ENCODE results near the gene TFCP2L1.

Gene TFCP2L1

GRCh38 chr2:121245120-121245820 is 39.7 kb downstream of the TFCP2L1 start:
- H3K27ac Mint-ChIP-seq, result no peak overlapping the region

GRCh38 chr2:121244616-121245015 is 40.4 kb downstream of the TFCP2L1 start:
- Mint-ChIP-seq H3K9me3 (no peaks in the 10 kb centered on the region), H3K27ac (no peak overlapping the region), H3K36me3 (ENCODE audit: low read depth) (no peaks in the 10 kb centered on the region), H3K27me3 (ENCODE audit: low read depth) (peaks cover 36% of the 10 kb centered on the region), H3K4me1 (peaks cover 5% of the 10 kb centered on the region), H3K4me3 (no peak overlapping the region)
- no peak for TF ChIP-seq CTCF (IDR thresholded peaks at IDR 0.05; ENCODE audit: unreplicated experiment in 3 of 3)

More at GRCh38 chr2:121245120-121245820, 39.7 kb downstream of the TFCP2L1 start:
- Mint-ChIP-seq H3K4me3 (no peak overlapping the region), H3K27me3 (ENCODE audit: low read depth) (peaks cover 35% of the 10 kb centered on the region), H3K4me1 (peaks cover 4% of the 10 kb centered on the region), H3K36me3 (ENCODE audit: low read depth) (no peaks in the 10 kb centered on the region), H3K9me3 (no peaks in the 10 kb centered on the region)
- TF ChIP-seq CTCF (IDR thresholded peaks at IDR 0.05; ENCODE audit: unreplicated experiment in 3 of 3), result no peak

- Mint-ChIP-seq H3K36me3 (ENCODE audit: low read depth) (no peaks in the 10 kb centered on the region), H3K4me3 (no peak overlapping the region), H3K27ac (no peak overlapping the region), H3K9me3 (no peaks in the 10 kb centered on the region), H3K27me3 (ENCODE audit: low read depth) (peaks cover 34% of the 10 kb centered on the region), H3K4me1 (peaks cover 5% of the 10 kb centered on the region)
- no peak for TF ChIP-seq CTCF (IDR thresholded peaks at IDR 0.05; ENCODE audit: unreplicated experiment in 3 of 3)
These were observed 41.1 kb downstream of the TFCP2L1 start for GRCh38 chr2:121243821-121244460.

GRCh38 chr2:121242976-121243375 is 42.0 kb downstream of the TFCP2L1 start:
- Mint-ChIP-seq H3K4me3 (no peak overlapping the region), H3K9me3 (no peaks in the 10 kb centered on the region), H3K4me1 (peaks cover 5% of the 10 kb centered on the region), H3K36me3 (ENCODE audit: low read depth) (no peaks in the 10 kb centered on the region), H3K27ac (peak overlapping the region in 1 of 3 experiments; percentile 56), H3K27me3 (ENCODE audit: low read depth) (peaks cover 33% of the 10 kb centered on the region)
- no peak for TF ChIP-seq CTCF (IDR thresholded peaks at IDR 0.05; ENCODE audit: unreplicated experiment in 3 of 3)

- Mint-ChIP-seq H3K4me1 (peaks cover 5% of the 10 kb centered on the region), H3K36me3 (ENCODE audit: low read depth) (no peaks in the 10 kb centered on the region), H3K27me3 (ENCODE audit: low read depth) (peaks cover 33% of the 10 kb centered on the region), H3K4me3 (no peak overlapping the region), H3K9me3 (no peaks in the 10 kb centered on the region), H3K27ac (peak overlapping the region in 1 of 3 experiments; percentile 52)
- TF ChIP-seq CTCF (IDR thresholded peaks at IDR 0.05; ENCODE audit: unreplicated experiment in 3 of 3), result no peak
These were observed 42.7 kb downstream of the TFCP2L1 start for GRCh38 chr2:121242175-121242875.

Data from nephron (organoid).